NCI-H82 treated with DMSO at 0.1 percent for 48 hours (cell line): ENCODE data around the gene MPV17.
"Not testable (repeated sequence)": the region's sequence is repeated elsewhere in the genome, so short reads cannot be mapped to it uniquely, and the experiment has no call there.

Source experiments
- DNase-seq: peaks from one replicate; lab custom pipeline; 2025; ENCODE audit not compliant: unreplicated experiment; lab: John Stamatoyannopoulos, UW

Gene MPV17

DNA sequence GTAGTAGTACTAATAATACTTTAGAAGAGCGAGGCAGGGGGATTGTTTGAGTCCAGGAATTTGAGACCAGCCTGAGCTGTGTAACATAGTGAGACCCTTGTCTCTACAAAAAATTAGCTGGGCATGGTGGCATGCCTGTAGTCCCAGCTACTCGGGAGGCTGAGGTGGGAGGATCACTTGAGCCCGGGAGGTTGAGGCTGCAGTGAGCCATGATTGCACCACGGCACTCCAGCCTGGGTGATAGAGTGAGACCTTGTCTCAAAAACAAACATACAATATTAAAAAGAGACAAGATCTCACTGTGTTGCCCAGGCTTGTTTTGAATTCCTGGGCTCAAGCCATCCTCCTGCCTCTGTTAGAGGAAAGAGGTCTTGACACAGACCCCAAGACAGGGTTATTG, 22.3 kb downstream of the MPV17 start:
- DNase-seq: not testable (repeated sequence)

GRCh38 chr2:27298391-27299080, 24.4 kb downstream of the MPV17 start:
- DNase-seq: no peak

GRCh38 chr2:27297195-27297594, 25.7 kb downstream of the MPV17 start:
- no peak for DNase-seq

GRCh38 chr2:27296481-27296880, 26.4 kb downstream of the MPV17 start:
- no peak for DNase-seq

DNA sequence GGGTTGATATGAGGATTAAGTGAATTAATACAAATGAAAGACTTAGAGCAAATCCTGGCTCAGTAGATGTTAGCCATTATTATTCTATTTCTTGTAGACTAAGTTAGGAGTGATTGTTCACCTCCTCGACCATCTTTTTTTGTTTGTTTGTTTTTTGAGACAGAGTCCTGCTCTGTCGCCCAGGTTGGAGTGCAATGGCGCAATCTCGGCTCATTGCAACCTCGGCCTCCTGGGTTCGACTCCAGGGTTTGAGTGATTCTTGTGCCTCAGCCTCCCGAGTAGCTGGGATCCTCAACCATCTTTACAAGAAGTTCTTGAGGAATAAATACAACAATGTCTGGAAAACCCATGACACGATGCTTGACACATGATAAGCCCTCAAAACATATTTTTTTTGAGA, 28.0 kb downstream of the MPV17 start:
- no peak for DNase-seq

GRCh38 chr2:27291865-27292264, 31.0 kb downstream of the MPV17 start:
- DNase-seq: no peak

GRCh38 chr2:27290549-27290948, 32.3 kb downstream of the MPV17 start:
- no peak for DNase-seq

DNA sequence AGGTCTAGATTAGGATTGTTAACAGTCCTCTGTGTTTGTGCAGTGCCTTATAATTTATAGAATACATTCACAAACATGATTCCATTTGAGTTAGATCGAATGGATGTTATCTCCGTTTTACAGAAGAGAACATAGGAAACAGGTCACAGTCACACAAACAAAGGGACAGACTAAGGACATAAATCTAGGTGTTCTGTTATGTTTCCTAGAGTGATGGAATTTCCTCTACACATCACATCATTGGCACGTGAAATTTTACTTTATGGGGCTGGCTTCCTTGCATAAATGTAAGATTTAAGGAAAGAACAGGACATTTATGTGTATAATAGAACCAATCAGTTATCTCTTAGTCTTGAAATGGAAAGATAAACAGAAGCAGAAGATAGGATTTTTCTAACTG, 34.3 kb downstream of the MPV17 start:
- no peak for DNase-seq

- DNase-seq: no peak
Measured at GRCh38 chr2:27285481-27285880, 37.4 kb downstream of the MPV17 start.

DNA sequence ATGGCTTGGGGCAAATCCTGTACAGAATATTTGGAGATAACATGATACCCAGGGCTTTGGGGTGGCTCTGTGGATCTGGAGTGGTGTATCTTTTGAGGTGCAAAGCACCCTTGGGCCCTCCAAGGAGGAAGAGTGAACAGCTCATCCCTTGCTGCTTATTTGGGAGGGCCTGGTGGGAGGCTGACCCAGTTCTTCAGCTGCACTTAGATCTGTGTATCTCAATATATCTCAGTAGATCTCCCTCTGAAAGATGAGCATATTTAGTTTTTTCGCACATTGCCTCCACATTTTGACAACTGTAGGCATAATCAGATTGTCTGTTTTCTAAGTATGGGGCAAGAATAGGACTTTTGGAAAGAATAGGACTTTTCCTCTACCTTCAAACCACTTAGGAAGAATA, 37.9 kb downstream of the MPV17 start:
- no peak for DNase-seq

- DNase-seq: no peak
Measured at GRCh38 chr2:27282892-27283291, 40.0 kb downstream of the MPV17 start.

- DNase-seq: peak; percentile 33
Measured at GRCh38 chr2:27281855-27282559, 40.9 kb downstream of the MPV17 start, which contains the start of gene TRIM54. Gene TRIM54 (plus strand): TSS chr2:27282429. CDS start chr2:27282732, 303 bp downstream.

DNA sequence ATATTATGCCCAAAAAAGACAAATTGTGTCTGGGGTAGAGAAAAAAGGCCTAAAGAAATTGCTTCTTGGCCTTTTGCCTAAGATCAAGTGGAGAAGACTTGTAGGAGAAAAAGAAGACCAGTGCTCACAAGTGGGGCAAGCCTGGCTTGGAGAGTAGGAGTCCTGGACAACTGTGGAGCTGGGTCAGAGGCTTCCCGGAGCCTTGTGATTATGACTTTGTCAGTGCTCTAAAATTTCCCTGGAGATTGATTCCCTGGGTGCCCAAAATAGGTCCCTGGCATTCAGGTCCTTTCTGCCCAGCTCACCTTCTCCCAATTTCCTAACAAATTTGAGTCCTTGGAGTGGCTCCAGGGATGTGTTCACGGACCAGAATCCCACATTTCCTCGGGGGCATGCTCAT, 41.5 kb downstream of the MPV17 start:
- DNase-seq: no peak

DNA sequence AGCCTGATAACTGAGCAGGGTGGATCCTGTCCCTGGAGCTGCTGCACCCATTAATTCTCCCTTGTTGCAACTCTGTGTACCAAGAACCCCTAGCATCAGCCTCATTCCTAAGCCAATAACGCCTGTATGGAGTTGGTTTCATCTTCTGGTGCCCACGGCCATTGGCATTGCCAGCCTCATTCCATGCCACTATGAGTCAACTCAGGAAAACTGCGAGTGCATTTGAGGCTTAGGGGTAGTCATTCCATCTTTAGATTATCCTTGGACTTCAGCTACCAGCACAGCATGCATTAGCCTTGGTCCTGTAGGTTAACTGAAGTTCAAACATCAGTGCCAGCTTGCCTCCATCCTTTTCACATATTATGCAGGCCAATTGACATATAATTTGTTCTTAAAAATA, 42.1 kb downstream of the MPV17 start:
- no peak for DNase-seq

DNA sequence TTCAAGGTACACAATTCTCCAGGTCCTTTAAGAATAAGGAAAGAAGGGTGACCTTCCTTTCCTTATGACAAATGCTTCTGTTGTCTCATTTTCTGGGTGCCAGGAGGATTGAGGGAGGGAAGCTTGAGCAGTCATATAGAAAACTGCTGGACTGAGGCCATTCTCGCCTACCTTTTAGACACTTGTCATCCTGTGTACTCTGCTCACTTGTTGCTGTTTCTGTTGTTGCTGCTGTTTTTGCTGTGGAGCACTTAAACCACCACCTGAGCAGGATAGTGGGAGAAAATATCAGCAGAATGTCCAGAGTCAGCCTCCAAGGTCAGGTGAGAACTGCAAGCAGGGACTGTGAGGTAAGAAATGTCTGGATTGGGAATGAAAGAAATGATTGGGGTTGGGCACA, 44.9 kb downstream of the MPV17 start:
- no peak for DNase-seq

DNA sequence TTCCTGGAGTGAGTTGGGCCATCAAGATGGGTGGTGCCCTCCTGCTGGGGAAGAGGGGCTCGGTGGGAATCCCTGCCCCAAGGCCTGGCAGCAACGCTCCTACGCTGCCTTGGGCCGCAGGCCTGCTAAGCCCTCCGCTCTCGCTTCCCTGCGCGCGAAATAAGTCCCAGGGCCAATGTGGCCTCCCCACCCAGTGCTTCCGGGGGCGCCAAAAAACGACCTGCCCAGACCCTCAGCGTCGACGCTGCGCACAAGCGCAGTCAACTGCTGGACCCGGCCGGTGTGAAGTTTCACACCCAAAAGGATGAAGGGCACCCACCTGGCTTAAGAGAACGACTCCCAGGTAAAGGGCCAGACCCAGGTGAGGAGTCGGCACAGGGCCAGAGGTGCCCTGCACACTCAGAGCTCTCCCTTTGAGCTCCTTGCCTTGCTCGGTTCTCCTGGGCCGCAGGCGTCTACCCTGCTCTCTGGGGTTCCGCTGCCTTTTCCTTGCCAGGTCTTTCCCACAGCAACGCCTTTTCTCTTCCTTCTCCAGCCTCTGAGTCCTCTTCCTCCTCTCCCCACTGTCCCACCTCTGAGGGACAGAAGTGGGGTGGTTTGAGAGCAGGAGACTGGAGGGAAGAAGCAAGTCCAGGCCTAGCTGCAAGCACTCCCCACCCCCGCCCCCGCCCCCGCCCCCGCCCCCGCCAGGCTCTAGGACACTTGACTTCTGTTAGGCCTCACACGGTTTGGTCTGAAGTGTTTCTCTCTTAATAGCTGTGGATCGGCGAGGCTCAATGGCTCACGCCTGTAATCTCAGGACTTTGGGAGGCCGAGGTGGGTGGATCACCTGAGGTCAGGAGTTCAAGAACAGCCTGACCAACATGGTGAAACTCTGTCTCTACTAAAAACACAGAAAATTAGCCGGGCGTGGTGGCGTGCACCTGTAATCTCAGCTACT, 47.4 kb downstream of the MPV17 start, which contains the start of gene DNAJC5G:
TSS of gene DNAJC5G (plus strand) at position 223 of the 940 bp plus-strand sequence. CDS start 1,296 bp downstream, outside the sequence.
- DNase-seq: no peak

DNA sequence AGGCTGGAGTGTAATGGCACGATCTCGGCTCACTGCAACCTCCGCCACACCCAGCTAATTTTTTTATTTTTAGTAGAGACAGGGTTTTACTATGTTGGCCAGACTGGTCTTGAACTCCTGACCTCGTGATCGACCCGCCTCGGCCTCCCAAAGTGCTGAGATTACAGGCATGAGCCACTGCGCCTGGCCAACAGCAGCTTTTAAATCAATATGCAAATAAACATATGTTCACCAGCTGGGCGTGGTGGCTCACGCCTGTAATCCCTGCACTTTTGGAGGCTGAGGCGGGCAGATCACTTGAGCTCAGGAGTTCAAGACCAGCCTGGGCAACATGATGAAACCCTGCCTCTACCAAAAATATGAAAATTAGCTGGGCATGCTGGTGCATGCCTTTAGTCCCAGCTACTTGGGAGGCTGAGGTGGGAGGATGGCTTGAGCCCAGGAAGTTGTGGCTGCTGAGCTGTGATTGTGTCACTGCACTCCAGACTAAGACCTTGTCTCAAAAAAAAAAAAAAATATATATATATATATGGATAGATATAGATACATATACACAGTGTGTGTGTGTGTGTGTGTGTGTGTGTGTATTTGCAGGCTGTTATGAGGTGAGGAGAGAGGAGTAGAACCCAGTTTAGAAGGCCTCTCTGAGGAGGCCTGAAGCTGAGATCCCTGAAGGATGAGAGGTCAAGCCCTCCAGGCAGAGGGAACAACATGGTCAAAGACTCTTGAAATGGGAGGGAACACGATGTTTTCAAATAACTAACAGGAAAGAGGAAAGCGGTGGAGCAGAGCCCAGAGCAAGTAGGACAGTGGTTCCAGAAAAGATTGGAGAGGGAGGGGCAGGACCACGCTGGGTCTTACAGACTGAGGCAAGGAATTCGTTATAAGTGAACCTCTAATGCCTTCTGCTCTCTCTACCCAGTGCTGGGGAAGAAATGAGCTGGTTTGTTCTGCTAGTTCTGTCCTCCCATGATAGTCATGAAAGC, 50.1 kb downstream of the MPV17 start:
- DNase-seq: not testable (repeated sequence)

GRCh38 chr2:27271631-27272340, 51.1 kb downstream of the MPV17 start:
- DNase-seq: no peak

GRCh38 chr2:27270670-27271069, 52.2 kb downstream of the MPV17 start:
- DNase-seq: no peak

- no peak for DNase-seq
Measured at GRCh38 chr2:27270131-27270530, 52.8 kb downstream of the MPV17 start.
